H54 (cell line): ENCODE data around the gene ARID5A.

Source experiments
- DNase-seq: peaks from one replicate; pipeline ENCODE4 v3.0.0; 2011; ENCODE audit warnings: low spot score, mixed read lengths; ENCODE audit not compliant: insufficient read length
- FAIRE-seq: peaks from 3 replicates; lab custom pipeline; 2011; peaks lifted over from hg19 to GRCh38; lab: Jason Lieb, UNC
- POLR2A ChIP-seq: IDR thresholded peaks from 2 replicates; pipeline ENCODE4 v1.6.1; 2011; ENCODE audit warnings: low read depth, mild to moderate bottlenecking, low read length

Gene ARID5A

GRCh38 chr2:96587843-96588242 is 51.3 kb downstream of the ARID5A start:
- FAIRE-seq (no peak), DNase-seq (no peak)
- TF ChIP-seq POLR2A = no peak

DNA sequence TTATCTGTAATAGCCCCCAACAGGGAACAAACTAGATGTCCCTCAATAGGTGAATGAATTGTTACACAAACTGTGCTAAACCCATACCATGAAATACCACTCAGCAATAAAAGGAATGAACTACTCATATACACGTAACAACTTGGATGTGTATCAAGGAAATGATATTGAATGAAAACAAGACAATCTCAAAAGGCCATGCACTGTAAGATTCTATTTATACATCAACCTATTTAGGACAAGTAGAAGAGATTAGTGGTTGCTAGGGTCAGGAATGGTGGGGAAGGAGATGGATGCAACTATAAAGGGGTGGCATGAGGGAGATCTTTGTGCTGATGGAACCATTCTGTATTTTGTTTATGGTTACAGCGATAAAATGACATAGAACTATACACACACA is 54.5 kb downstream of the ARID5A start:
- DNase-seq (no peak), FAIRE-seq (no peak)
- TF ChIP-seq POLR2A = no peak

GRCh38 chr2:96591494-96591893 is 54.9 kb downstream of the ARID5A start:
- no peak for TF ChIP-seq POLR2A
- DNase-seq = no peak
- FAIRE-seq = no peak

GRCh38 chr2:96594282-96594681 is 57.7 kb downstream of the ARID5A start:
- no peak for TF ChIP-seq POLR2A
- FAIRE-seq (no peak), DNase-seq (no peak)

- FAIRE-seq (no peak), DNase-seq (no peak)
- no peak for TF ChIP-seq POLR2A
Measured at GRCh38 chr2:96594691-96595152, 58.2 kb downstream of the ARID5A start.

GRCh38 chr2:96596596-96596995 is 60.0 kb downstream of the ARID5A start:
- no peak for FAIRE-seq
- TF ChIP-seq POLR2A = no peak

DNA sequence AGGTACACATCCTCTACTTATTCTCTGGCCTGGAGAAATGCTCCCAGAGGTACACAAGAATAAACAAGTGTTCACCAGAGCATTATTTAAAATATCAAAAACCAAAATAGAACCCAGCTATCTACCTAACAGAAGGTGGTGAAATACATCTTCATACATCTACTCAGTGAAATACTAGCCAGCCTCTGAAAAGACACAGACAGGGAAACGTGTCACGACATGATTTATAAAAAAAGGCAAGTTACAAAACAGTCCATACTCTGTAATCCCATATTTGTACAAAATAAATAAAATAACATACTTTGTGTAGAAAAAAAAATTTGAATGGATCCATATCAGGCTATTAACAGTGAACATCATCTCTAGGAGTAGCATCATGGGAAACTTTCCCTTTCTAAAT is 63.4 kb downstream of the ARID5A start:
- DNase-seq (no peak), FAIRE-seq (no peak)
- no peak for TF ChIP-seq POLR2A

More at GRCh38 chr2:96596596-96596995, 60.0 kb downstream of the ARID5A start:
- no peak for DNase-seq

DNA sequence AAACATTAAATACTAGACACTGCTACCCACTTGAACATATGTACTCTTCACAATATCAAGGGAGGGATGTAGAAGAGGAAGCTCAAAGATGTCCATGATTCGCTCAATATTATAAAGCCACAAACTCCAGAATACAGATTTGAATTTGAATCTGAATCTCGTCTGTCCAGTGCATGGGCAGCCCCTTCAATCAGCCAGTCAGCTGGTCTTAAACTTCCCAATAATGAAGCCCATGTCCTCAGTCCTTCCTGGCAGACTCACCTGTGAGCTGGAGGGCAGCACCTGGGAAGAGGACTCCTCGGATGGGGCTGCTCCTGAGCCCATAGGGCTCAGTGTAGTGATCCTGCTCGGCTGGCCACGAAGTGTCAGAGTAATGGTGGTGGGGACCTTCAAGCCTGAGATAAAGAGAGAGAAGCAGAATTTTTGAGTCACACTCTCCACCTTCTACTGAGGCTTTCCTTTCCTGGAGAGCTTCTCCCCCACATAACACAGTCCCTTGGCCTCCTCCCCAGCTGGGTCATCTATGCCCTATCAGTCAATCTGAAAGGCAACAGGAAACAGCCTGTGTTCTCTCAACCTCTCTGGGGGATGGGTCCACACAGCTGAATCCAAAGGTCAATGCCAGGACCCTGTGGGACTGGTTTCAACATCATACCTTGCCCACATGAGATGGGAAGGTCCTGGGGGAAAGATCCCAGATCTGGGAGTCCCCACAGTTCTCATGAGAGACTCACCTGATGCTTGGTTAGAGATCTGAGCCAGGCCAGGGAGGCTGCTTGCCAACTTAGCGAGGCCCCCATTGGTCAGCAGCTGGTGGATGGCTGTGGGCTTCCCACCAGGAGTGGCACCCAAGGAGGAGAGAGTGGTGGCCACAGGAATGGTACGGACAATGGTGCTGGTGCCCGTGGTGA is 65.1 kb downstream of the ARID5A start:
- FAIRE-seq (no peak), DNase-seq (no peak)
- no peak for TF ChIP-seq POLR2A
